RWPE2 (cell line): ENCODE results near the gene TSKU.
"Not testable (repeated sequence)": the region's sequence is repeated elsewhere in the genome, so short reads cannot be mapped to it uniquely, and the experiment has no call there.

ENCODE experiments used
- ATAC-seq: fragments of 200-7000 bp; cut with Tn5 transposase; 3 replicates; pipeline ENCODE4 v1.9.1; 2021; ENCODE audit warnings: low read depth
- DNase-seq: peaks from one replicate; pipeline ENCODE4 v3.0.0-alpha.2; 2020; ENCODE audit warnings: low spot score
- H3K27ac ChIP-seq: fragments of 450-650 bp; 2 replicates; pipeline ENCODE4 v1.5.1; 2017; ENCODE audit warnings: mild to moderate bottlenecking; ENCODE audit not compliant: poor library complexity, severe bottlenecking
- H3K27me3 ChIP-seq: fragments of 250-450 bp; sonication (Bioruptor Pico); 2 replicates; pipeline ENCODE4 v1.5.1; 2021; ENCODE audit warnings: mild to moderate bottlenecking, moderate library complexity; ENCODE audit not compliant: insufficient read depth, poor library complexity, severe bottlenecking
- H3K36me3 ChIP-seq: fragments of 250-450 bp; sonication (Bioruptor Pico); 2 replicates; pipeline ENCODE4 v1.5.1; 2020; ENCODE audit warnings: low read depth, mild to moderate bottlenecking, moderate library complexity
- H3K4me1 ChIP-seq: fragments of 250-450 bp; sonication (Bioruptor Pico); 2 replicates; pipeline ENCODE4 v1.5.1; 2021; ENCODE audit warnings: mild to moderate bottlenecking, moderate library complexity; ENCODE audit not compliant: insufficient read depth, poor library complexity, severe bottlenecking
- H3K4me3 ChIP-seq: fragments of 250-450 bp; sonication (Bioruptor Pico); 2 replicates; pipeline ENCODE4 v1.5.1; 2021; ENCODE audit warnings: mild to moderate bottlenecking, moderate library complexity; ENCODE audit not compliant: severe bottlenecking
- H3K9me3 ChIP-seq: fragments of 250-450 bp; sonication (Bioruptor Pico); 2 replicates; pipeline ENCODE4 v1.5.1; 2021; ENCODE audit warnings: mild to moderate bottlenecking, moderate library complexity; ENCODE audit not compliant: severe bottlenecking
- TF ChIP-seq, protein P1 (sequence below): fragments of 450-650 bp; IDR thresholded peaks from one replicate; pipeline ENCODE4 v1.5.1; 2017; ENCODE audit warnings: mild to moderate bottlenecking, moderate library complexity; ENCODE audit not compliant: poor library complexity, severe bottlenecking

The TSKU gene

DNA sequence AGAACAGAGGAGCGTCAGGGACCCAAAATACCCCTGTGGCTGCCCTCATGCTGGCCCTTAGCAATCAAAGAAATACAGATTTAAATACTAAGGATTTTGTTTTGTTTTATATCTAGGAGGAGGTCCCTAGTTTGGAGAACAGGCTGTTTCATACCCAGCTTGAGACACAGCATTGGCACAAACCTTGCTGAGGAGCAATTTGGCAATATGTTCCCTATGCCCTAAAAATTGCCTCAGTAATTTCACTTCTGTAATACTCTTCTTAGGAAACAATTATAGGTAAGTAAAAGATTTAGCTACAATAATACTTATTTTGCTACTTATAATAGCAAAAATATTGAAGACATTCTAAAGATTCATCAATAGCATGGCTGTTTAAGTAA lies 37.0 kb downstream of the TSKU start:
- DNase-seq (no peak), ATAC-seq (no peak)
- Histone ChIP-seq H3K27me3 (no peaks in the 10 kb centered on the region), H3K27ac (no peak overlapping the region), H3K4me1 (peaks cover 26% of the 10 kb centered on the region), H3K9me3 (peaks cover 12% of the 10 kb centered on the region), H3K4me3 (no peak overlapping the region), H3K36me3 (no peaks in the 10 kb centered on the region)
- TF ChIP-seq, protein P1, sequence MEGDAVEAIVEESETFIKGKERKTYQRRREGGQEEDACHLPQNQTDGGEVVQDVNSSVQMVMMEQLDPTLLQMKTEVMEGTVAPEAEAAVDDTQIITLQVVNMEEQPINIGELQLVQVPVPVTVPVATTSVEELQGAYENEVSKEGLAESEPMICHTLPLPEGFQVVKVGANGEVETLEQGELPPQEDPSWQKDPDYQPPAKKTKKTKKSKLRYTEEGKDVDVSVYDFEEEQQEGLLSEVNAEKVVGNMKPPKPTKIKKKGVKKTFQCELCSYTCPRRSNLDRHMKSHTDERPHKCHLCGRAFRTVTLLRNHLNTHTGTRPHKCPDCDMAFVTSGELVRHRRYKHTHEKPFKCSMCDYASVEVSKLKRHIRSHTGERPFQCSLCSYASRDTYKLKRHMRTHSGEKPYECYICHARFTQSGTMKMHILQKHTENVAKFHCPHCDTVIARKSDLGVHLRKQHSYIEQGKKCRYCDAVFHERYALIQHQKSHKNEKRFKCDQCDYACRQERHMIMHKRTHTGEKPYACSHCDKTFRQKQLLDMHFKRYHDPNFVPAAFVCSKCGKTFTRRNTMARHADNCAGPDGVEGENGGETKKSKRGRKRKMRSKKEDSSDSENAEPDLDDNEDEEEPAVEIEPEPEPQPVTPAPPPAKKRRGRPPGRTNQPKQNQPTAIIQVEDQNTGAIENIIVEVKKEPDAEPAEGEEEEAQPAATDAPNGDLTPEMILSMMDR = no peak

DNA sequence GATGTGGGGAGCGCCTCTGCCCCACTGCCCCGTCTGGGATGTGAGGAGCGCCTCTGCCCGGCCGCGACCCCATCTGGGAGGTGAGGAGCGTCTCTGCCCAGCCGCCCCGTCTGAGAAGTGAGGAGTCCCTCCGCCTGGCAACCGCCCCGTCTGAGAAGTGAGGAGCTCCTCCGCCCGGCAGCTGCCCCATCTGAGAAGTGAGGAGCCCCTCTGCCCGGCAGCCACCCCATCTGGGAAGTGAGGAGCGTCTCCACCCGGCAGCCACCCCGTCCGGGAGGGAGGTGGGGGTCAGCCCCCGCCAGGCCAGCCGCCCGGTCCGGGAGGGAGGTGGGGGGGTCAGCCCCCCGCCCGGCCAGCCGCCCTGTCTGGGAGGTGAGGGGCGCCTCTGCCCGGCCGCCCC lies 38.2 kb downstream of the TSKU start:
- not testable (repeated sequence) for ATAC-seq, H3K9me3 ChIP-seq

DNA sequence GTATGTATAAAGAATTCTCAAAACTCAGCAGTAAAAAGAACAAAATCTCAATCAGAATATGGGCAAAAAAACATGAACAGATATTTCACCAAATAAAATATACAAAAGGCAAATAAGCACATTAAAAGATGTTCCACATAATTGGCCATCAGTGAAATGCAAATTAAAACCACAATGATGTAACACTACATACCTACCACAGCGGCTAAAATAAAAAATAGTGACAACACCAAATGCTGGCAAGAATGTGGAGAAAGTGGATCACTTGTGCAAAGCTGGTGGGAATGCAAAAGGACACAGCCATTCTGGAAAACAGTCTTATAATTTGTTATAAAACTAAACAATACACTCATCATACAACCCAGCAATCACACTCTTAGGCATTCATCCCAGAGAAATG lies 39.2 kb downstream of the TSKU start:
- H3K27ac ChIP-seq = peak overlapping the region; percentile 98
- TF ChIP-seq, protein P1 = no peak
- peaks cover under 1% of the 10 kb centered on the region for H3K9me3 ChIP-seq
- H3K4me1 ChIP-seq = peaks cover 36% of the 10 kb centered on the region
- no peaks in the 10 kb centered on the region for H3K36me3 ChIP-seq
- no peaks in the 10 kb centered on the region for H3K27me3 ChIP-seq
- DNase-seq (no peak), ATAC-seq (no peak)
- no peak overlapping the region for H3K4me3 ChIP-seq

More for the DNA sequence above, 38.2 kb downstream of the TSKU start:
- H3K36me3 ChIP-seq, H3K27me3 ChIP-seq, H3K27ac ChIP-seq, DNase-seq, H3K4me3 ChIP-seq: not testable (repeated sequence)
- H3K4me1 ChIP-seq = peaks cover 36% of the 10 kb centered on the region

DNA sequence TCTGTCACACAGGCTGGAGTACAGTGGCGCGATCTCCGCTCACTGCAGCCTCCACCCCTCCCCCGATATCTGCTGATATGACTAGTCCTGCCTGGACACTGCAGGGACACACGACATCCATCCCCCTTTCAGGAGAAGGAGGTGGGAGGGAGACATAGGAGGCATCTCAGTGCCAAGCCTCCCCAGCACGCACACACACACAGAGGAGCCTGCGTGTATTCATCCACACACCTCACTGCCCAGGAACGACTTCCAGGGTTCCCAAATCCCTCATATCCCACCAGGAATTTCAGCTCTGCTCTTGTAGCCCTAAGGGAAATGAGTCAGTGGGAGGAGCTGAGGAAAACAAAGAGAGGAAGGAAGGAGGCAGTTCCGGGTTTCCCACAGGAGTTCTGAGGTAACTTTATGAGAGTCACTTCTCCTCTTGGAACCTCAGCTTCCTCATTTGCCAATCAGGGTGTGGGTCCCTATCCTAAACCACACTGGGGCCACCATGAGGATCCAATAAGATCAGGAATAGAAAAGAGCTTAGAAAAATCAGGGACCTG lies 40.4 kb downstream of the TSKU start:
- peak; percentile 83 for ATAC-seq
- TF ChIP-seq, protein P1 = no peak
- H3K4me3 ChIP-seq = no peak overlapping the region

DNA sequence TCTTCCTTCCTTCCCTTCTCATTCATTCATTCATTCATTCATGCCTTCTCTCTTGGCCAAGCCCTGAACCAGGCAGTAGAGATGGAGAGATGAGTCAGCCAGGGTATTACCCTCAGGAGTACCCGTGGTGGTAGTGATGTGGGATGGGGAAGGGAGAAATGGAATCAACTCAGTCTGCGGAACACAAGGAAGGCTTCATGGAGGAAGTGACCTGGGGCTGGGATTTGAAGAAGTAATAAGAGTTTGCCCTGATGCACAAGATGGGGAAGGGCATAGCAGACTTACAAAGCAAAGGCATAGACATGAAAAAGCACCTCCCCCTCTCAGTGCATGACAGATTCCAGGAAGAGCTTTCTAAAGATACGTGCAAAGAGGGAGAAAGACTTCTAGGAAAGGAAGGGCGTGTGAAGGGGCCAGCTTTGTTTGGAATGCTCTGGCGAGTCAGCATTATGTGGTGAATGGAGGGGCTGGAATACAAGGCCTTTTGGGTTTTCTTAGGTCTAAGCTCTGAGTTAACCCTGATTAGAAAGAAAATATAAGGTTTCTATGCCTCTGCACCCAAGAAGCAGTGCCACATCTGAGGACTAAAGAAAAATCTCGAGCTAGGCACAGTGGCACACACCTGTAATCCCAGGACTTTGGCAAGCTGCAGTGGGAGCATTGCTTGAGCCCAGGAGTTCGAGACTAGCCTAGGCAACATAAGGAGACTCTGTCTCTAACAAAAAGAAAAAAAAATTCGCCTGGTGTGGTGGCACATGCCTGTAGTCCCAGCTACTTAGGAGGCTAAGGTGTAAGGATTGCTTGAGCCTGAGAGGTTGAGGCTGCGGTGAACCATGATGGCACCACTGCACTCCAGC lies 41.2 kb downstream of the TSKU start:
- Histone ChIP-seq H3K4me1 (peaks cover 36% of the 10 kb centered on the region), H3K4me3 (no peak overlapping the region), H3K27me3 (no peaks in the 10 kb centered on the region), H3K9me3 (no peaks in the 10 kb centered on the region), H3K36me3 (no peaks in the 10 kb centered on the region), H3K27ac (peak overlapping the region; percentile 98)
- no peak for DNase-seq
- TF ChIP-seq, protein P1 = no peak
- ATAC-seq = peak; percentile 37

More for the DNA sequence above, 40.4 kb downstream of the TSKU start:
- peak; percentile 82 for DNase-seq
- Histone ChIP-seq H3K4me1 (peaks cover 36% of the 10 kb centered on the region), H3K27me3 (no peaks in the 10 kb centered on the region), H3K9me3 (no peaks in the 10 kb centered on the region), H3K36me3 (no peaks in the 10 kb centered on the region), H3K27ac (peak overlapping the region; percentile 98)
